ENCODE data around the gene HOXC11.

Gene HOXC11

GRCh38 chr12:53980802-53981496 lies 8.0 kb downstream of the HOXC11 start:
- Histone ChIP-seq H3K4me3 (no peak overlapping the region), H3K27ac (peak overlapping the region in 6 of 21 experiments; percentile 29 to 98 (median 86))

GRCh38 chr12:53981634-53982565 lies 9.0 kb downstream of the HOXC11 start:
- Histone ChIP-seq H3K27ac (peak overlapping the region in 9 of 21 experiments; percentile 29 to 98 (median 83)), H3K4me3 (no peak overlapping the region)

- Histone ChIP-seq H3K27ac (peak overlapping the region in 9 of 21 experiments; percentile 30 to 98 (median 83)), H3K4me3 (peak overlapping the region in 1 of 7 experiments; percentile 4)
These were observed 10.0 kb downstream of the HOXC11 start for GRCh38 chr12:53982648-53983567.

GRCh38 chr12:53983568-53983949 lies 10.6 kb downstream of the HOXC11 start:
- Histone ChIP-seq H3K27ac (peak overlapping the region in 9 of 21 experiments; percentile 14 to 98 (median 83)), H3K4me3 (peak overlapping the region in 2 of 7 experiments; percentile 4 to 39)

- Histone ChIP-seq H3K4me3 (peak overlapping the region in 3 of 7 experiments; percentile 39 to 43 (median 42)), H3K27ac (peak overlapping the region in 12 of 21 experiments; percentile 10 to 98 (median 72))
These were observed 11.1 kb downstream of the HOXC11 start for GRCh38 chr12:53983950-53984572.

GRCh38 chr12:53984901-53985691 lies 12.2 kb downstream of the HOXC11 start, which contains the start of gene HOXC10:
Gene HOXC10, plus strand, starts transcription at chr12:53985146. Its CDS starts 114 bp downstream, at chr12:53985260.
- Histone ChIP-seq H3K4me3 (peak within 1 kb of the TSS in 6 of 7 experiments; percentile 9 to 43 (median 38)), H3K27ac (peak within 1 kb of the TSS in 15 of 21 experiments; percentile 42 to 98 (median 73))

GRCh38 chr12:53985692-53985993 lies 12.7 kb downstream of the HOXC11 start:
- H3K4me3 ChIP-seq = peak overlapping the region in 6 of 7 experiments; percentile 9 to 43 (median 38)
- peak overlapping the region in 15 of 21 experiments; percentile 42 to 98 (median 73) for H3K27ac ChIP-seq

- H3K4me3 ChIP-seq = peak overlapping the region in 6 of 7 experiments; percentile 9 to 43 (median 38)
- peak overlapping the region in 15 of 21 experiments; percentile 42 to 98 (median 73) for H3K27ac ChIP-seq
These were observed 13.2 kb downstream of the HOXC11 start for GRCh38 chr12:53985994-53986685.

- Histone ChIP-seq H3K27ac (peak overlapping the region in 11 of 21 experiments; percentile 57 to 98 (median 82)), H3K4me3 (peak overlapping the region in 5 of 7 experiments; percentile 34 to 43 (median 39))
These were observed 14.0 kb downstream of the HOXC11 start for GRCh38 chr12:53986686-53987483.

GRCh38 chr12:53987787-53988230 lies 14.9 kb downstream of the HOXC11 start:
- H3K4me3 ChIP-seq = no peak overlapping the region

GRCh38 chr12:53988541-53989226 lies 15.8 kb downstream of the HOXC11 start:
- Histone ChIP-seq H3K4me3 (no peak overlapping the region), H3K27ac (peak overlapping the region in 4 of 21 experiments; percentile 45 to 98 (median 60))

More at GRCh38 chr12:53987787-53988230, 14.9 kb downstream of the HOXC11 start:
- H3K27ac ChIP-seq = peak overlapping the region in 3 of 21 experiments; percentile 41 to 98 (median 95)

GRCh38 chr12:53989227-53990113 lies 16.5 kb downstream of the HOXC11 start:
- peak overlapping the region in 5 of 21 experiments; percentile 0 to 98 (median 53) for H3K27ac ChIP-seq
- no peak overlapping the region for H3K4me3 ChIP-seq

- peak overlapping the region in 6 of 21 experiments; percentile 12 to 98 (median 48) for H3K27ac ChIP-seq
- H3K4me3 ChIP-seq = no peak overlapping the region
These were observed 17.6 kb downstream of the HOXC11 start for GRCh38 chr12:53990311-53991076.

- Histone ChIP-seq H3K4me3 (no peak overlapping the region), H3K27ac (peak overlapping the region in 6 of 21 experiments; percentile 12 to 98 (median 72))
These were observed 18.1 kb downstream of the HOXC11 start for GRCh38 chr12:53991077-53991460.
